Renal cortical epithelial cell (primary cell): ENCODE results near the gene SMIM7. TPM values are rescaled to one million over a fixed set of nuclear protein-coding genes. Genes with fewer than 3 reads are reported as not detected.
A peak's percentile ranks its signal among the peaks of the same experiment; 100 is the strongest.
"Not testable (repeated sequence)": the region's sequence is repeated elsewhere in the genome, so short reads cannot be mapped to it uniquely, and the experiment has no call there.

ENCODE experiments used
- DNase-seq: peaks from one replicate; pipeline ENCODE4 v3.0.0-alpha.2; 2011; ENCODE audit warnings: low read depth
- total RNA-seq: library from RNA; depleted of rRNA; stranded (reverse); fragments of >200 nt; gene quantifications from 2 replicates; pipeline ENCODE4 v1.2.3, GENCODE V29; 2014

Gene SMIM7
- 66.9 and 88.5 TPM in 2 replicates for total RNA-seq

DNA sequence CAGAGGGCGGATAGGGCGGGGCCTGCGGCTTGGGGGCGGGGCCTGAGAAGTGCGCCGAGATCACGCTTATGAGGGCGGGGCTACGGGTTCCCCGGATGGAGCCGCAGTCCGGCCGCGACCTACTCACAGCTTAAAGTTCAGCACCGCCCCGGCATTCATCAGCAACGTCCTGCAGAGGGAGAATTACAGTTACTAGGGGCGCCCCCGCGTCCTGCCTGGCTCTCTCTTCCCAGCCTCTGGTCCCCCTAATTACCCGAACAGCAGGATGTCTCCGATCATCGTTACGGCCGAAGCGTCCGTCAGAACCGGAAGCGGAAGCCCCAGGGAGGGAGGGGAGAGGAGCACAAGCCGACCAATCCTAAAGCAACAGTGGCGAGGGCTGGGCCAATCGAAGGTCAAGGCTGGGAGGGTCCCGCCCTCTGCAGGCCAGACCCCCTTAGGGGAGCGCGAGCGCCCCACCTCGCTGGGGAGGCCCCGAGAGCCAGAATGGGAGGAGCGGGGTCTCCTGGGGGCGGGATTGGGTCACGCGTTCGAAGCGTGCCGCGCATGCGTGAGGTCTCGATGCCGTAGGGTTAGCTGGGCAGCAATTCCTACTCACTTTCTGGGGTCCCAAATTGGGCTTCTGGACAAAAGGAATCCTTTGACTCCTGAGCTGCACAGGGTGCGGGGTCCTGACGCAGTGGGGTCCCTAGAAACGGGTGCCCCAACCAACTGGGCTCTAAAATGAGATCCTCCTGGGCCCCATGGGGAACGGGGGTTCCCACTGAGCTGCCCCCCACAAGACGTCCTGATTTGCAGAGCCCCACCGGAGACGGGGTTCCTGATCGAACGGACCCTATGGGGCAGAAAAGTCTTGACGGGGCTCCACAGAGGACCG is at the start of gene SMIM7:
SMIM7 (minus strand) TSS at position 313 of the 877 bp plus-strand sequence; CDS start at position 279, 34 bp downstream.
- peak; percentile 95 for DNase-seq

GRCh38 chr19:16703677-16704076 is 43.7 kb upstream of the SMIM7 start:
- no peak for DNase-seq

DNA sequence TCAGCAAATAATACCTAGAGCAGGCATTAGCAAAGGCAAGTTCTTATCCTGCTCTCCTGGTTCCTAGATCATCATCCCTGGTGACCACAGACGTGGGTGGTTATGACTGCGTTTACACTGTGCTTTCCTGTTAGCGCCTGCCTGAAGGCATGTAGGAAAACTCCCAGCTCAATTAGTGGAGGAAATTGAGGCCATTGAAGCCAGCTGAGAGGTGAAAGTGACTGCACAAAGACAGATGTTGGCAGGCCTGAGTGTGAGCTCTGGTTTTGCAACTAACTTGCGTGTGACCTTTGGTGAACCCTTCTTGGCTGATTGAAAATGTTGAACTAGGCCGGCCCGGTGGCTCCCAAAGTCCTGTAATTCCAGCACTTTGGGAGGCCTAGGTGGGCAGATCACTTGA is 42.2 kb upstream of the SMIM7 start:
- peak; percentile 87 for DNase-seq

DNA sequence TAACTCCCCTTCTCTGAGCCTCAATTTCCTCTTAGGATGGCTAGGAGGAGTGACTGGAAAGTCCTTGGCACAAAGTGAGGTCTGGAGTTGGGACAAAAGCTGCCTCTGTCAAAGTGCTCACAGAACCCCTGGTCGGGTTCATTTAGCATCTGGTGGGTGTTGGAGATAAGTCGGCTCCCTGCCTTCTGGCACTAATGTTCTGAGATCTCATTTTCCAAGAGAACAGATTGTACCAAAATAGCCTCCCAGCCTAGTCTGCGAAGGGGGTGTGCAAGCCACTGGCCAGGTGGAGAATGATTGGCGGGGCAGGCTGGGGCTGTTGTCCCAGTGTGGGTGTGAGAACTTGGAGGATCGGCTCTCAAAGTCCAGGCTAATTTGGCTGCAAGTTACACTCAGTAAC is 39.0 kb upstream of the SMIM7 start:
- no peak for DNase-seq

DNA sequence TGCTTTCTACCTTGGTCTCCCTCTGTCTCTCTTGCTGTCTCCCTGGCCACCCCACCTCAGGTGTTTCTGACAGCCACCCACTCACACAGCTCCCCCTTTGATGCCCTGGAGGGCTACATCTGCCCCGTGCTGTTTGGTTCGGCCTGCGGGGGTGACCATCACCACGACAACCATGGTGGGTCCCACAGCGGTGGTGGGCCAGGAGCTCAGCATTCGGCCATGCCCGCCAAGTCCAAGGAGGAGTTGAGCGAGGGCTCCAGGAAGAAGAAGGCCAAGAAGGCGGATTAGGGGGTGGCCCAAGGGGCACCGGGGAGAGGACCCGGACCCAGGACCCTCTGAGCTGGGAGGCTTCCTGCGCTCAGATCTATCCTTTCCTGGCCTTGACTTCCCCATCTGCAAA is 28.1 kb upstream of the SMIM7 start:
- no peak for DNase-seq

GRCh38 chr19:16684216-16684615 is 24.3 kb upstream of the SMIM7 start:
- DNase-seq, result no peak

GRCh38 chr19:16682539-16682938 is 22.6 kb upstream of the SMIM7 start:
- DNase-seq, result no peak

DNA sequence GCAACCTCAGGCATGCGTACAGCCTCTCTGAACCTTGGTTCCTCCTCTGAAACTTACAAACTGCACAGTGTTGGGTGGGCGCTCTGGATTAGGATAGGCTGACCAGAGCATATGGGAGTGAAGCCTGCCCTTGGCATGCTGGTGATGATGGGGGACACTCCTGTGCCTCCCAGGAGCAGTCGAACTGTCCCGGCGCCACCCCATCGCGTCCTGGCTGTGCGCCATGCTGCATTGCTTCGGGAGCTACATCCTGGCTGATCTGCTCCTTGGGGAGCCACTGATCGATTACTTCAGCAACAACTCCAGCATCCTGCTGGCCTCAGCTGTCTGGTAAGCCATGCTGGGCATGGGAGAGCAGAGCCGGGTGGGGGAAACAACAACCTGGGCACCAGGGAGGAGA is 19.9 kb upstream of the SMIM7 start:
- no peak for DNase-seq

DNA sequence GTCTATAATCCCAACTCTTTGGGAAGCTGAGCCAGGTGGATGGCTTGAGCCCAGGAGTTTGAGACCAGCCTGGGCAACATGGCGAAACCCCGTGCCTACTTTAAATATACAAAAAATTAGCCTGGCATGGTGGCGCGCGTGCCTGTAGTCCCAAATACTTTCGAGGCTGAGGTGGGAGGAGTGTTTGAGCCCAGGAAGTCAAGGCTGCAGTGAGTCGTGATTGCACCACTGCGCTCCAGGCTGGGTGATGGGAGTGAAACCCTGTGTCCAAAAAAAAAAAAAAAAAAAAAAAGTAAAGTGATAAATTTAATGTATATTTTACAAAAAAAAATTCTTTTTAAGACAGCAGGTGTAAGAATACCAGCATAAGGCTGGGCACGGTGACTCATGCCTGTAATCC is 18.6 kb upstream of the SMIM7 start:
- DNase-seq, result no peak

GRCh38 chr19:16677055-16677454 is 17.1 kb upstream of the SMIM7 start:
- no peak for DNase-seq

GRCh38 chr19:16676101-16676798 is 16.3 kb upstream of the SMIM7 start:
- DNase-seq, result no peak

DNA sequence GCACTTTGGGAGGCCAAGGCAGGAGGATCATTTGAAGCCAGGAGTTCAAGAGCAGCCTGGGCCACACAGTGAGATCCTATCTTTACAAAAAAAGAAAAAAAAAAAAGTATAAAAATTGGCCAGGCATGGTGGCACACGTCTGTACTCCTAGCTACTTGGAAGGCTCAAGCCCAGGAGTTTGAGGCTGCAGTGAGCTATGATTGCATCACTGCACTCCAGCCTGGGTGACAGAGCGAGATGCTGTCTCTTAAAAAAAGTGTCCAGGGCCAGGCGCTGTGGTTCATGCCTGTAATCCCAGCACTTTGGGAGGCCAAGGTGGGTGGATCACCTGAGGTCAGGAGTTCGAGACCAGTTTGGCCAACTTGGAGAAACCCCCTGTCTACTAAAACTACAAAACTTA is 13.9 kb upstream of the SMIM7 start:
- not testable (repeated sequence) for DNase-seq

GRCh38 chr19:16673231-16673630 is 13.3 kb upstream of the SMIM7 start:
- no peak for DNase-seq

GRCh38 chr19:16671652-16672274 is 11.8 kb upstream of the SMIM7 start:
- DNase-seq, result no peak

DNA sequence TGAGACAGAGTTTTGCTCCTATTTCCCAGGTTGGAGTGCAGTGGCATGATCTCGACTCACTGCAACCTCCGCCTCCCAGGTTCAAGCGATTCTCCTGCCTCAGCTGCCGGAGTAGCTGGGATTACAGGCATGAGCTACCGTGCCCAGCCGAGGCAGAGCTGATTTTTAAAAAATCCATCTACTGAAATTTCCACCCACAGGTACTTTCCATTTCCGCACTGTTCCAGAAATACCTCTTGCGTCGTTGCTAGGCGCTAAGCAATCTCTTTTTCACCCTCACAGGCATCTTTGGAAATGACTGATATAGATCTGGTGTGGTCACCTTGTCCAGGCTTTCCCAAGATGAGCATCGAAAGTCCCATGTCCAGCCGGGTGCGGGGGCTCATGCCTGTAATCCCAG is 10.3 kb upstream of the SMIM7 start:
- DNase-seq, result no peak

DNA sequence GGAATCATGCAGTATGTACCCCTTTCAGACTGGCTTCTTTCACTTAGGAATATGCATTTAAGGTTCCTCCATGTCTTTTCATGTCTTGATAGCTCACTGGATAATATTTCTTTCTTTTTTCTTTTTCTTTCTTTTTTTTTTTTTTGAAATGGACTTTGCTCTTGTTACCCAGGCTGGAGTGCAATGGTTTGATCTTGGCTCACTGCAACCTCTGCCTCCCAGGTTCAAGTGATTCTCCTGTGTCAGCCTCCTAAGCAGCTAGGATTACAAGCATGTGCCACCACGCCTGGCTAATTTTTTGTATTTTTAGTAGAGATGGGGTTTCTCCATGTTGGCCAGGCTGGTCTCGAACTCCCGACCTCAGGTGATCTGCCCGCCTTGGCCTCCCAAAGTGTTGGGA is 8.8 kb upstream of the SMIM7 start:
- DNase-seq, result not testable (repeated sequence)

DNA sequence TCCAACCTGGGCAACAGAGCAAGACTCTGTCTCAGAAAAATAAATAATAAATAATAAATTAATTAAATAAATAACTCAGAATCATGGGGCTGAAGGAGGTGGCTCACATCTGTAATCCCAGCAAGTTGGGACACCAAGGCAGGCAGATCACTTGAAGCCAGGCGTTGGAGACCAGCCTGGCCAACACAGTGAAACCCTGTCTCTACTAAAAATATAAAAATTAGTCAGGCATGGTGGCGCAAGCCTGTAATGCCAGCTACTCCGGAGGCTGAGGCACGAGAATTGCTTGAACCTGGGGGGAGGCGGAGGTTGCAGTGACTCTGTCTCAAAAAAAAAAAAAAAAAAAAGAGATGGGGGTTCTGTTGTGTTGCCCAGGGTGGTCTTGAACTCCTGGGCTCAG is 8.2 kb upstream of the SMIM7 start:
- no peak for DNase-seq

GRCh38 chr19:16661480-16662034 is 1.6 kb upstream of the SMIM7 start:
- no peak for DNase-seq

- no peak for DNase-seq
These were observed 977 bp upstream of the SMIM7 start, which contains the start of gene TMEM38A for GRCh38 chr19:16660763-16661479. TMEM38A (plus strand) TSS chr19:16661139; CDS start chr19:16661218, 79 bp downstream.

DNA sequence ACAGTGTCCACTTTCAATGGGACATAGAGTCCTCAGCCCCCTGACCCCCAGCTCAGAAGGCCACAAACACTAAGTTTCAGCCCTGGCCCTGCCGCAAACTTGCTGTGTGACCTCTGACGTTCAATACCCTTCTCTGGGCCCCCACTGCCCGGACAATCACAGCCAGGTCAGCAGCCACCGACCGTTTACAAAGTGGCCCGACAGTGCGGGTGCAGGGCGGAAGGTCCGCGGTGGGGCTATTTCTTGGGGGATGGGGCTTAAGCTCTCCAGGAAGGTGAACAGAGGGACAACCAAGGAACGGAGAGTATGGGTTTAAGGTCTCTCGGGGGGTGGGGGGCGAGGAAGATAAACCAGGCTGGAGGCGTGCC is 496 bp downstream of the SMIM7 start:
- no peak for DNase-seq

DNA sequence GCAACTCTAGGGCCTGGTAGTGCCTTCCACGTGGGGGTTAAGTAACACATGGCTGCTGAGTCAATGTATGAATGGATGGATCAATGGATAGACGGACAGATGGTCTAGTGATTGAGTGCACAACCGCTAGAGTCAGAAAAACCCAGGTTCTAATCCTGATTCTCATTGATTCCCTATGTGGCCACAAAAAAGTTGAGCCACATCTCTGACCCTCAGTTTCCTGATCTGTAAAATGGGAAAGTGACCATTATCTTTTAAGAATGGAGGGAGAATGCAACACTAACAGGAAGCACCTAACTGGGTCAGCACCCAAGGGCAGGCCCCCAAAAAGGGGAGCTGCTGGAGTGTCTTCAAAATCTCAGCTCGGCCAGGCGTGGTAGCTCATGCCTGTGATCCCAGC is 2.6 kb downstream of the SMIM7 start:
- DNase-seq, result no peak

GRCh38 chr19:16655727-16656126 is 4.2 kb downstream of the SMIM7 start:
- DNase-seq, result no peak
